ENCODE data around the gene RAB31.

- no peak for TF ChIP-seq CTCF (IDR thresholded peaks at IDR 0.05; ENCODE audit: borderline replicate concordance, extremely low read depth, low read length, poor library complexity, severe bottlenecking)
- TF ChIP-seq EZH2 (IDR thresholded peaks at IDR 0.05; ENCODE audit: borderline replicate concordance, low read depth, low read length, severe bottlenecking) = no peak
Measured at GRCh38 chr18:9861157-9861556, 153.1 kb downstream of the RAB31 start.

Data from DND-41 (cell line).